K562 (cell line): ENCODE measurements around the gene PHAX. TPM values are rescaled to one million over a fixed set of nuclear protein-coding genes. Genes with fewer than 3 reads are reported as not detected.
A peak's percentile ranks its signal among the peaks of the same experiment; 100 is the strongest.

Experiments
- ATAC-seq: fragments of 200-7000 bp; cut with Tn5 transposase; 3 replicates; pipeline ENCODE4 v1.9.1; 2020; ENCODE audit warnings: moderate library complexity
- BruUV-seq: library from RNA; stranded (reverse); fragments of 400-500 nt; replicated peaks from 2 replicates; lab custom pipeline; 2021; lab: Mats Ljungman, UMichigan
- CTCF ChIA-PET: fragments of 300-600 bp; formaldehyde crosslinking; extraction: SDS; loops from one replicate; lab custom pipeline; 2021; ENCODE audit warnings: low intra/inter-chr PET ratio; lab: Yijun Ruan, JAX
- POLR2A ChIA-PET: fragments of 300-600, 350-650 bp; sonication (Branson Sonifier 250); formaldehyde crosslinking; extraction: SDS; loops from one replicate; lab custom pipeline; 2021; ENCODE audit warnings: antibody characterized with exemption, inconsistent platforms; lab: Yijun Ruan, JAX
- DNase-seq, 4 experiments: peaks; one replicate each; pipeline versions ENCODE4 v3.0.0 to v3.0.0-alpha.2; 2011 to 2018; ENCODE audit warnings: low spot score in 3 of 4, mixed read lengths in 3 of 4; ENCODE audit errors: extremely low read depth in 1 of 4
- FAIRE-seq: peaks from 2 replicates; lab custom pipeline; 2011; peaks lifted over from hg19 to GRCh38; lab: Jason Lieb, UNC
- H2AFZ ChIP-seq: 2 replicates; pipeline ENCODE4 v1.6.0; 2011; ENCODE audit warnings: low read depth, low read length, control low read depth, inconsistent platforms
- H3K27ac ChIP-seq: fragments of 200-600 bp; 3 replicates; pipeline ENCODE4 v1.8.0; 2011; ENCODE audit warnings: low read depth, mild to moderate bottlenecking, control low read depth, inconsistent platforms, low read length, moderate library complexity, mixed read lengths; ENCODE audit errors: extremely low read depth
- H3K27me3 ChIP-seq, 2 experiments: fragments of 300-600 bp in 1 of 2; 2 replicates in 1 of 2; 3 replicates in 1 of 2; pipeline versions ENCODE4 v1.6.0 to v1.8.0; 2011; ENCODE audit warnings: inconsistent platforms in 2 of 2, low read length in 2 of 2, mild to moderate bottlenecking in 1 of 2, mixed read lengths in 1 of 2, moderate library complexity in 1 of 2; ENCODE audit not compliant: control insufficient read depth in 2 of 2, insufficient read depth in 2 of 2
- H3K36me3 ChIP-seq: fragments of 300-600 bp; 3 replicates; pipeline ENCODE4 v1.8.0; 2011; ENCODE audit warnings: mild to moderate bottlenecking, low read length, inconsistent platforms; ENCODE audit not compliant: control insufficient read depth, insufficient read depth
- H3K4me1 ChIP-seq, 2 experiments: fragments of 200-600 bp in 1 of 2; replicated peaks in 1 of 2; 2 replicates in 1 of 2; 3 replicates in 1 of 2; pipeline versions ENCODE4 v1.5.1 to v1.8.0; 2011; ENCODE audit warnings: inconsistent platforms in 2 of 2, low read length in 2 of 2, mild to moderate bottlenecking in 1 of 2, mixed read lengths in 1 of 2, moderate library complexity in 1 of 2; ENCODE audit not compliant: control insufficient read depth in 2 of 2, insufficient read depth in 2 of 2
- H3K4me2 ChIP-seq: 2 replicates; pipeline ENCODE4 v1.6.1; 2011; ENCODE audit warnings: low read length, control low read depth, inconsistent platforms, mixed read lengths; ENCODE audit not compliant: insufficient read depth
- H3K4me3 ChIP-seq: fragments of 200-600 bp; sonication (generic), shearing (Covaris generic); 2 replicates; pipeline ENCODE4 v1.5.1; 2016; ENCODE audit warnings: control low read depth, inconsistent platforms
- H3K79me2 ChIP-seq: fragments of 200-600 bp; 3 replicates; pipeline ENCODE4 v1.8.0; 2011; ENCODE audit warnings: low read length, inconsistent platforms; ENCODE audit not compliant: control insufficient read depth, insufficient read depth
- H3K9ac ChIP-seq, 2 experiments: 2 replicates each; pipeline versions ENCODE4 v1.6.0 to v1.6.1; 2011; ENCODE audit warnings: low read depth in 2 of 2, low read length in 2 of 2, control low read depth in 1 of 2, inconsistent platforms in 1 of 2, mild to moderate bottlenecking in 1 of 2, mixed read lengths in 1 of 2; ENCODE audit not compliant: insufficient read depth in 1 of 2
- H3K9me1 ChIP-seq: one replicate; pipeline ENCODE4 v1.6.0; 2011; ENCODE audit warnings: inconsistent platforms, mild to moderate bottlenecking, low read length, moderate library complexity; ENCODE audit not compliant: control insufficient read depth, insufficient read depth
- H3K9me3 ChIP-seq: replicated peaks from 2 replicates; pipeline ENCODE4 v1.5.1; 2011; ENCODE audit warnings: low read depth, low read length, inconsistent platforms; ENCODE audit not compliant: control insufficient read depth, insufficient read depth
- H4K20me1 ChIP-seq: replicated peaks from 2 replicates; pipeline ENCODE4 v1.6.1; 2011; ENCODE audit warnings: low read length, inconsistent platforms, mixed read lengths; ENCODE audit not compliant: control insufficient read depth, insufficient read depth
- RAD21 ChIP-seq, 2 experiments: fragments of 250-450 bp in 1 of 2; fragments of 450-650 bp in 1 of 2; sonication (Bioruptor Pico) in 1 of 2; formaldehyde crosslinking in 1 of 2; IDR thresholded peaks in 1 of 2; conservative IDR thresholded peaks in 1 of 2; 2 replicates each; pipeline versions ENCODE4 v1.4.0 to v1.8.0; 2020 to 2022; ENCODE audit warnings: mild to moderate bottlenecking in 2 of 2, moderate library complexity in 1 of 2
- WGBS: fragments of 100-300 bp; shearing (Covaris generic); methylation state at CpG from one replicate; pipeline ENCODE4 v1.1.6; 2016; ENCODE audit warnings: low coverage, mixed read lengths; ENCODE audit not compliant: insufficient coverage; ENCODE audit errors: missing lambda C conversion rate; 5-methylcytosine and 5-hydroxymethylcytosine counted together
- in situ Hi-C: fragments of 300-500 bp; cut with MboI; formaldehyde crosslinking; loops from 4 replicates; pipeline ENCODE4 v1.15.0; 2018; ENCODE audit warnings: inconsistent platforms, mixed read lengths
- intact Hi-C: fragments of 100-400 bp; cut with micrococcal nuclease; formaldehyde crosslinking; loops from 2 replicates; pipeline ENCODE4 v1.14.2; 2022
- polyA plus RNA-seq, 8 experiments: library from polyadenylated mRNA; depleted of rRNA in 4 of 8; stranded (reverse) in 5 of 8; unstranded in 3 of 8; fragments of >200 nt; fragmentation: Nextera tagmentation in 2 of 8; fragmentation: Illumina TruSeq in 1 of 8; extraction: Ambion mirVana in 2 of 8; extraction: Trizol in 1 of 8; gene quantifications; 2 replicates each; pipeline versions ENCODE4 v1.2.1 to v1.2.3, GENCODE V29; 2011 to 2014; ENCODE audit warnings: inconsistent platforms in 1 of 8, missing spikeins in 1 of 8
- total RNA-seq, 7 experiments: library from RNA; depleted of rRNA in 6 of 7; stranded (reverse); fragments of >200 nt in 6 of 7; fragmentation: Illumina TruSeq in 2 of 7; extraction: Trizol in 2 of 7; gene quantifications; 2 replicates each; pipeline versions ENCODE4 v1.2.1 to v1.2.3, GENCODE V29; 2011 to 2021; ENCODE audit warnings: low replicate concordance in 1 of 7
- TF ChIP-seq, protein P1 (sequence below): fragments of 450-650 bp; formaldehyde crosslinking; IDR thresholded peaks from 2 replicates; pipeline ENCODE4 v1.4.0; 2022; ENCODE audit warnings: mild to moderate bottlenecking, moderate library complexity
- TF ChIP-seq, protein P2 (sequence below): sonication (generic); formaldehyde crosslinking; IDR thresholded peaks from 2 replicates; pipeline ENCODE4 v1.8.1; 2023; ENCODE audit warnings: mild to moderate bottlenecking, missing genetic modification reagents

Gene PHAX
- total and polyA plus RNA-seq, 9 of the 15 experiments (the other 6 are each of a cell fraction or from before 2014, with no cell fraction given) = 20.2 to 59.8 (median 43.5) TPM

DNA sequence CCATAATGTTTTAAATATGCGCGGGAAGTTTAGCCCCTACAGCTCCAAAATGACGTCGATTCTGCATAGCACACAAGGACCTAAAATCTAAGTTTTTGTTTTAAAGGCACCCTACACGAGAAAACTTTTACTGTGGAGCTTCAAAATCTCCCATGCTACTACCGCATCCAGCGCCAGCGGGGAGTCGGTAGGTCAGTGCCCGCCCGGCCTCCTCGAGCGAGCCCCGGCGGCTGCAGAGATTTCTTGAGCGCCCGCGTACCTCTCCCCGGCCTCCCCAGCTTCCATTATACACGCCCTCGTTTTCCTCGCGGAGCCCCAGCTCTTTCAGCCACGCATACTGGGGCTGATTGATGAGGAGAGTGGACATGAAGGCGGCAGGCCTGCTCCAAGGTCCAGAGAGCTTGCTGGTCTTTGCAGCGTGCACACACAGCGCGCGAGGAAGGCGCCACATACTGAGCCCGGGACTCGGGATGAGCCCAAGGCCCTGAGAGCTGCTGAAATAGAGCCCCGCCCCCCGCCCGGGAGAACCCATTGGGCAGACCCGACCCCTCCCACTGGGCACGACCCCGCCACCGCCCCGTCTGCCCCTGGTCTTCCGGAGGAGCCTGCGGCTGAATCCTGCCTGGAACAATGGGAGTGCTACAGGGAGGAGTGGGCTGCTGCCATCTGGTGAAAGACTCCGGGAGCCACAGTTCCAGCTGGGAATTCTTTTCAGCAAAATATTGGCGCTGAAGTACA is 5.8 kb upstream of the PHAX start, which contains the start of gene ALDH7A1:
TSS of gene ALDH7A1 (minus strand) at position 472 of the 738 bp plus-strand sequence. CDS start at position 451, 21 bp downstream.
- Histone ChIP-seq H3K79me2 (no peaks in the 10 kb centered on the region), H3K27me3 (peaks cover 25 to 31% of the 10 kb centered on the region in 2 experiments), H2AFZ (no peak within 1 kb of the TSS), H3K36me3 (no peaks in the 10 kb centered on the region), H3K4me2 (no peak within 1 kb of the TSS; the same call in 1 of the 2 replicates), H3K9me3 (no peaks in the 10 kb centered on the region), H3K27ac (no peak within 1 kb of the TSS), H3K4me3 (no peak within 1 kb of the TSS), H3K9me1 (no peaks in the 10 kb centered on the region), H3K4me1 (peaks cover 0 to 7% of the 10 kb centered on the region in 2 experiments; a peak in 2 of 5 replicates), H3K9ac (no peak within 1 kb of the TSS), H4K20me1 (no peaks in the 10 kb centered on the region)
- CTCF ChIA-PET = no interaction called here
- in situ Hi-C loops = no loop called here
- no peak for FAIRE-seq
- peak in 2 of 4 experiments; percentile 14 to 17 for DNase-seq
- intact Hi-C loops = no loop called here
- POLR2A ChIA-PET = interaction anchor here (0.6 to 1.1 kb wide), 4 partner anchors 15 to 48 kb away, joined by 3 to 4 read pairs (median 3); no protein-coding TSS in a partner anchor
- 39% methylated on average over 34 of the region's 44 CpGs for WGBS
- no TSS peak for BruUV-seq
- TF ChIP-seq, protein P1, sequence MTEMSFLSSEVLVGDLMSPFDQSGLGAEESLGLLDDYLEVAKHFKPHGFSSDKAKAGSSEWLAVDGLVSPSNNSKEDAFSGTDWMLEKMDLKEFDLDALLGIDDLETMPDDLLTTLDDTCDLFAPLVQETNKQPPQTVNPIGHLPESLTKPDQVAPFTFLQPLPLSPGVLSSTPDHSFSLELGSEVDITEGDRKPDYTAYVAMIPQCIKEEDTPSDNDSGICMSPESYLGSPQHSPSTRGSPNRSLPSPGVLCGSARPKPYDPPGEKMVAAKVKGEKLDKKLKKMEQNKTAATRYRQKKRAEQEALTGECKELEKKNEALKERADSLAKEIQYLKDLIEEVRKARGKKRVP (CRISPR knock-in tag) = no peak
- TF ChIP-seq RAD21 (CRISPR knock-in tag; conservative IDR thresholded peaks at IDR 0.05 in 1 of 2, IDR thresholded peaks at IDR 0.05 in 1 of 2) = 0 out of 4 replicates have a peak, but pooled peaks of 1 of the 2 experiments have one; percentile 11
- TF ChIP-seq, protein P2, sequence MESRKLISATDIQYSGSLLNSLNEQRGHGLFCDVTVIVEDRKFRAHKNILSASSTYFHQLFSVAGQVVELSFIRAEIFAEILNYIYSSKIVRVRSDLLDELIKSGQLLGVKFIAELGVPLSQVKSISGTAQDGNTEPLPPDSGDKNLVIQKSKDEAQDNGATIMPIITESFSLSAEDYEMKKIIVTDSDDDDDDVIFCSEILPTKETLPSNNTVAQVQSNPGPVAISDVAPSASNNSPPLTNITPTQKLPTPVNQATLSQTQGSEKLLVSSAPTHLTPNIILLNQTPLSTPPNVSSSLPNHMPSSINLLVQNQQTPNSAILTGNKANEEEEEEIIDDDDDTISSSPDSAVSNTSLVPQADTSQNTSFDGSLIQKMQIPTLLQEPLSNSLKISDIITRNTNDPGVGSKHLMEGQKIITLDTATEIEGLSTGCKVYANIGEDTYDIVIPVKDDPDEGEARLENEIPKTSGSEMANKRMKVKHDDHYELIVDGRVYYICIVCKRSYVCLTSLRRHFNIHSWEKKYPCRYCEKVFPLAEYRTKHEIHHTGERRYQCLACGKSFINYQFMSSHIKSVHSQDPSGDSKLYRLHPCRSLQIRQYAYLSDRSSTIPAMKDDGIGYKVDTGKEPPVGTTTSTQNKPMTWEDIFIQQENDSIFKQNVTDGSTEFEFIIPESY (CRISPR knock-in tag) = peak; percentile 65
- ATAC-seq = peak; percentile 57
